IMR-90 (cell line): ENCODE measurements around the gene AUNIP.

Experiments used
- BHLHE40 ChIP-seq: fragments of 150-350 bp; IDR thresholded peaks from 2 replicates; pipeline ENCODE4 v1.6.1; 2016; ENCODE audit warnings: mild to moderate bottlenecking, low read depth, low read length
- TF ChIP-seq, protein P1 (sequence below): conservative IDR thresholded peaks from 2 replicates; pipeline ENCODE4 v1.5.1; 2012; ENCODE audit warnings: mild to moderate bottlenecking, low read depth, low read length, improper control_type of control experiment

DNA sequence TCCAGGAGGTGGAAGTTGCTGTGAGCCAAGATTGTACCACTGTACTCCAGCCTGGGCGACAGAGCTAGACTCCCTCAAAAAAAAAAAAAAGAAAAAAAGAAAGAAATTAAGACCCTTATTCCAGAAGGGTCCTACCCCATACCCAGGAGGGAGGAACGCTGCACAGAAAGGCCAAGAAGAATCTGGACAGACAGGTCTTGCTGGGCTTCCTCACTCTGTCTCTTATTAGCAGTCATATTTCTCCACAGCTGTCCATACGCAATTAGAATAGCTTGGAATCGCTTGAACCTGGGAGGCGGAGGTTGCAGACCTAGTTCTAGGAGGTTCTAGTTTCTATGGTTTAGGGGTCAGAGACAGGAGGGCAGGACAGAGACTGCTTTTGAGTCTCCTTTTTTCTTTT, 19.4 kb upstream of the AUNIP start:
- TF ChIP-seq, protein P1, sequence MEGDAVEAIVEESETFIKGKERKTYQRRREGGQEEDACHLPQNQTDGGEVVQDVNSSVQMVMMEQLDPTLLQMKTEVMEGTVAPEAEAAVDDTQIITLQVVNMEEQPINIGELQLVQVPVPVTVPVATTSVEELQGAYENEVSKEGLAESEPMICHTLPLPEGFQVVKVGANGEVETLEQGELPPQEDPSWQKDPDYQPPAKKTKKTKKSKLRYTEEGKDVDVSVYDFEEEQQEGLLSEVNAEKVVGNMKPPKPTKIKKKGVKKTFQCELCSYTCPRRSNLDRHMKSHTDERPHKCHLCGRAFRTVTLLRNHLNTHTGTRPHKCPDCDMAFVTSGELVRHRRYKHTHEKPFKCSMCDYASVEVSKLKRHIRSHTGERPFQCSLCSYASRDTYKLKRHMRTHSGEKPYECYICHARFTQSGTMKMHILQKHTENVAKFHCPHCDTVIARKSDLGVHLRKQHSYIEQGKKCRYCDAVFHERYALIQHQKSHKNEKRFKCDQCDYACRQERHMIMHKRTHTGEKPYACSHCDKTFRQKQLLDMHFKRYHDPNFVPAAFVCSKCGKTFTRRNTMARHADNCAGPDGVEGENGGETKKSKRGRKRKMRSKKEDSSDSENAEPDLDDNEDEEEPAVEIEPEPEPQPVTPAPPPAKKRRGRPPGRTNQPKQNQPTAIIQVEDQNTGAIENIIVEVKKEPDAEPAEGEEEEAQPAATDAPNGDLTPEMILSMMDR: no peak
- TF ChIP-seq BHLHE40: no peak
